Trophoblast cell (in vitro differentiated cells and primary cell): ENCODE data around the gene C3orf52.
"Not testable (repeated sequence)": the region's sequence is repeated elsewhere in the genome, so short reads cannot be mapped to it uniquely, and the experiment has no call there.

ENCODE experiments used
- DNase-seq, 2 donors: peaks; one replicate each; pipeline ENCODE4 v3.0.0-alpha.2; 2016
- H2AFZ ChIP-seq: 2 replicates; pipeline ENCODE4 v1.6.1; 2013; ENCODE audit warnings: low read length, moderate library complexity, mild to moderate bottlenecking; ENCODE audit not compliant: insufficient read depth, poor library complexity
- H2AK5ac ChIP-seq: 2 replicates; pipeline ENCODE4 v1.6.1; 2013; ENCODE audit warnings: mild to moderate bottlenecking, low read length
- H2BK120ac ChIP-seq: 2 replicates; pipeline ENCODE4 v1.6.1; 2013; ENCODE audit warnings: low read length, mild to moderate bottlenecking, moderate library complexity; ENCODE audit not compliant: insufficient read depth, poor library complexity
- H2BK12ac ChIP-seq: 2 replicates; pipeline ENCODE4 v1.6.1; 2013; ENCODE audit warnings: mild to moderate bottlenecking, low read length, moderate library complexity
- H2BK5ac ChIP-seq: 2 replicates; pipeline ENCODE4 v1.6.1; 2013; ENCODE audit warnings: low read length, low read depth, moderate library complexity, mild to moderate bottlenecking; ENCODE audit not compliant: poor library complexity
- H3K14ac ChIP-seq: 2 replicates; pipeline ENCODE4 v1.6.1; 2013; ENCODE audit warnings: mild to moderate bottlenecking, low read length
- H3K18ac ChIP-seq: 2 replicates; pipeline ENCODE4 v1.6.1; 2013; ENCODE audit warnings: mild to moderate bottlenecking, low read length
- H3K23ac ChIP-seq: 2 replicates; pipeline ENCODE4 v1.6.1; 2013; ENCODE audit warnings: low read length
- H3K27ac ChIP-seq: 2 replicates; pipeline ENCODE4 v1.5.1; 2013; ENCODE audit warnings: low read depth, mild to moderate bottlenecking, inconsistent platforms, low read length, moderate library complexity
- H3K27me3 ChIP-seq: 2 replicates; pipeline ENCODE4 v1.6.1; 2013; ENCODE audit warnings: inconsistent platforms, mild to moderate bottlenecking, low read length, moderate library complexity; ENCODE audit not compliant: insufficient read depth
- H3K36me3 ChIP-seq, 2 experiments: 1 replicate in 1 of 2; 2 replicates in 1 of 2; pipeline ENCODE4 v1.6.1; 2013; ENCODE audit warnings: low read length in 2 of 2, mild to moderate bottlenecking in 2 of 2, moderate library complexity in 1 of 2; ENCODE audit not compliant: insufficient read depth in 2 of 2, control insufficient read depth in 1 of 2
- H3K4ac ChIP-seq: 2 replicates; pipeline ENCODE4 v1.6.1; 2013; ENCODE audit warnings: low read depth, mild to moderate bottlenecking, low read length, moderate library complexity
- H3K4me1 ChIP-seq, 2 experiments: 1 replicate in 1 of 2; 2 replicates in 1 of 2; pipeline ENCODE4 v1.6.1; 2013; ENCODE audit warnings: low read length in 2 of 2, mild to moderate bottlenecking in 2 of 2, moderate library complexity in 1 of 2; ENCODE audit not compliant: insufficient read depth in 2 of 2, control insufficient read depth in 1 of 2
- H3K4me2 ChIP-seq: 2 replicates; pipeline ENCODE4 v1.6.1; 2013; ENCODE audit warnings: inconsistent platforms, mild to moderate bottlenecking, low read length, moderate library complexity
- H3K4me3 ChIP-seq: 2 replicates; pipeline ENCODE4 v1.5.1; 2013; ENCODE audit warnings: mild to moderate bottlenecking, low read depth, low read length, inconsistent platforms
- H3K79me1 ChIP-seq: one replicate; pipeline ENCODE4 v1.6.1; 2013; ENCODE audit warnings: low read length
- H3K79me2 ChIP-seq: 2 replicates; pipeline ENCODE4 v1.6.1; 2013; ENCODE audit warnings: low read length, mild to moderate bottlenecking; ENCODE audit not compliant: control insufficient read depth, insufficient read depth, poor library complexity
- H3K9ac ChIP-seq: 2 replicates; pipeline ENCODE4 v1.6.1; 2013; ENCODE audit warnings: mild to moderate bottlenecking, low read length
- H3K9me3 ChIP-seq: 2 replicates; pipeline ENCODE4 v1.6.1; 2013; ENCODE audit warnings: low read depth, mild to moderate bottlenecking, control low read depth, inconsistent platforms, low read length; ENCODE audit not compliant: insufficient read depth
- H4K12ac ChIP-seq: 2 replicates; pipeline ENCODE4 v1.6.1; 2013; ENCODE audit warnings: low read depth, mild to moderate bottlenecking, low read length, moderate library complexity
- H4K8ac ChIP-seq: 2 replicates; pipeline ENCODE4 v1.6.1; 2013; ENCODE audit warnings: low read depth, mild to moderate bottlenecking, low read length, moderate library complexity
- H4K91ac ChIP-seq: one replicate; pipeline ENCODE4 v1.6.1; 2013; ENCODE audit warnings: low read depth, mild to moderate bottlenecking, low read length, moderate library complexity
- WGBS: extraction: QIAGEN DNeasy Blood & Tissue Kit; methylation state at CpG from one replicate; pipeline ENCODE4 v1.1.7; 2013; ENCODE audit warnings: missing lambda C conversion rate; ENCODE audit not compliant: insufficient read length, insufficient coverage; ENCODE audit errors: extremely low coverage; 5-methylcytosine and 5-hydroxymethylcytosine counted together

Gene C3orf52

DNA sequence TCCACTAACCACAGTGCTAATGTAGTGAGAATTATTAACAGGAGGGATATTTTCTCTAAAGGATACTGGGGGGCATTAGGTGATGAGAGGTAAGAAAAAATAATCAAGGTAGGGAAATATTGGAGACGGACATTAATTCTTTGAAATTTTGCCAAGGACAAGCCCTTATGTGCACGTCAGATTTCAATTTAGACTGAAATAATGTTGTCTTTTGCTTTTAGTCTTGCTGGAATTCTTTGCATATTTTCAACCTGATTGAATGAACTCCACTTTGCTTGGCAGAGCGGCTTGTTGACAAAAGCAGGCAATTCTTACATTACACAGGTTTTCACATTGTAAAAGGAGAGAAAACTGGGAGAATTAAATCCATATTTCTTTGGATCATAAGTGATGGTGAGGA lies 25.0 kb upstream of the C3orf52 start:
- no peaks in the 10 kb centered on the region for H3K27me3 ChIP-seq
- no peak overlapping the region for H3K18ac ChIP-seq
- H3K36me3 ChIP-seq: no peaks in the 10 kb centered on the region
- H3K9me3 ChIP-seq: no peaks in the 10 kb centered on the region
- no peak overlapping the region for H2AK5ac ChIP-seq
- WGBS: no CpG with 5 or more reads among the region's 3 CpGs
- H3K4ac ChIP-seq: no peak overlapping the region
- no peak overlapping the region for H2BK12ac ChIP-seq
- no peak overlapping the region for H2AFZ ChIP-seq
- no peak overlapping the region for H3K4me2 ChIP-seq
- peak in 1 of 2 donors; percentile 43 for DNase-seq
- H3K4me1 ChIP-seq: peaks cover 0 to 2% of the 10 kb centered on the region in 2 experiments
- H4K12ac ChIP-seq: no peak overlapping the region
- H3K23ac ChIP-seq: no peak overlapping the region
- H2BK5ac ChIP-seq: no peak overlapping the region
- H3K79me1 ChIP-seq: no peaks in the 10 kb centered on the region
- no peak overlapping the region for H3K4me3 ChIP-seq
- no peak overlapping the region for H3K27ac ChIP-seq
- no peaks in the 10 kb centered on the region for H3K79me2 ChIP-seq
- no peak overlapping the region for H4K91ac ChIP-seq
- no peak overlapping the region for H2BK120ac ChIP-seq
- no peak overlapping the region for H4K8ac ChIP-seq
- no peak overlapping the region for H3K9ac ChIP-seq
- no peak overlapping the region for H3K14ac ChIP-seq

GRCh38 chr3:112072387-112073060 lies 13.7 kb upstream of the C3orf52 start:
- H4K8ac ChIP-seq, H3K79me2 ChIP-seq, H2BK12ac ChIP-seq, H3K4me1 ChIP-seq, DNase-seq, H3K4ac ChIP-seq, H3K27me3 ChIP-seq, H3K4me3 ChIP-seq, H3K14ac ChIP-seq, H3K9ac ChIP-seq, H2BK120ac ChIP-seq, H4K12ac ChIP-seq, H2BK5ac ChIP-seq, H3K36me3 ChIP-seq, H2AK5ac ChIP-seq, H3K23ac ChIP-seq, H3K9me3 ChIP-seq, H3K4me2 ChIP-seq, H3K79me1 ChIP-seq, H3K27ac ChIP-seq, H4K91ac ChIP-seq, H2AFZ ChIP-seq, H3K18ac ChIP-seq: not testable (repeated sequence)
- WGBS: no CpG with 5 or more reads among the region's 8 CpGs

- Histone ChIP-seq H4K91ac (no peak overlapping the region), H3K18ac (no peak overlapping the region), H3K27me3 (no peaks in the 10 kb centered on the region), H3K27ac (no peak overlapping the region), H3K4ac (no peak overlapping the region), H3K79me1 (peaks cover 6% of the 10 kb centered on the region), H3K23ac (no peak overlapping the region), H2AFZ (no peak overlapping the region), H2BK5ac (no peak overlapping the region), H3K79me2 (no peaks in the 10 kb centered on the region), H3K36me3 (no peaks in the 10 kb centered on the region), H2BK12ac (no peak overlapping the region), H3K4me2 (no peak overlapping the region), H3K4me3 (no peak overlapping the region), H3K4me1 (peaks cover 3 to 4% of the 10 kb centered on the region in 2 experiments), H2BK120ac (peak overlapping the region; percentile 16), H3K14ac (no peak overlapping the region), H2AK5ac (no peak overlapping the region), H4K8ac (no peak overlapping the region), H4K12ac (no peak overlapping the region), H3K9ac (no peak overlapping the region), H3K9me3 (no peaks in the 10 kb centered on the region)
- no CpG with 5 or more reads among the region's 2 CpGs for WGBS
- DNase-seq: no peak
Observed at GRCh38 chr3:112074006-112074405, 12.2 kb upstream of the C3orf52 start.

DNA sequence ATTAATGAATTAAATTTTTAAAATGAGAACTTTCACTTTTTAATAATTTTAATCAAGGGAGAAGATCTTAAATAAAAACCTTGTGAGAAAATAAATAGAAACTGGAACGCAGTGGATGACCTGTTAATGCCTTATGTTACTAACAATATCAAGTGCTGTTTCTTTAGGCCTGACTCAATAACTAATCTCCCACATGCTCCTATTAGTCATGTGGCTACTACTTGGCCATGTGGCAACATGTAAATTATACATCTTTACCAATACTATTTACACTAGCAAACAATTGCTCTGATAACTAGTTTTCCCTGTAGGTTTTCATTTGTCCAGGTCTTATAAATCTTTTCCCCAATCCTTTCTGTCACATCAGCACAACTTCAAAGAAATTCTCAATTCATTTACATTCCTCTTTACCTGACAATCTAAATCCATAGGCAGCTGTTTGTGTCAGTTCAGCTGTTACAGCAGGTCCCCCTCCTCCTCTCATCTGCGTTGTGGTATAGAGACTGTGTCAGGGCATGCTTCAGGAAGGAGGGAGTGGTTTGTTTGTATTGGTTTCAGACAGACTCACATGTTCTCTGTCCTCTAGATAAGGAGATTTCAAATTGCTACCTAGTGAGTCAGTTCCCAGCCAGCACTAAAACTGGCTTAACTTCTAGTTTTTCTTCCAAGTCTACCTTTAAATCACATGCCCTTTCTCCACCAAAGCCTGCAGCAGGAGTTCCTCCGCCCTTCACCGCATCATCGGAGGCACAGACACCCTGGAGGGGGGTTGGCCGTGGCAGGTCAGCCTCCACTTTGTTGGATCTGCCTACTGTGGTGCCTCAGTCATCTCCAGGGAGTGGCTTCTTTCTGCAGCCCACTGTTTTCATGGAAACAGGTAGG lies 11.3 kb upstream of the C3orf52 start:
- Histone ChIP-seq H3K23ac (no peak overlapping the region), H4K12ac (no peak overlapping the region), H4K8ac (no peak overlapping the region), H3K4me2 (peak overlapping the region; percentile 14), H2AFZ (peak overlapping the region; percentile 3), H2AK5ac (no peak overlapping the region), H2BK5ac (peak overlapping the region; percentile 69), H3K9ac (no peak overlapping the region), H3K27ac (peak overlapping the region; percentile 90), H2BK12ac (peak overlapping the region; percentile 18), H3K4me3 (no peak overlapping the region), H3K9me3 (no peaks in the 10 kb centered on the region), H3K79me2 (no peaks in the 10 kb centered on the region), H3K36me3 (no peaks in the 10 kb centered on the region), H2BK120ac (no peak overlapping the region), H3K14ac (peak overlapping the region; percentile 20), H3K79me1 (peaks cover 6% of the 10 kb centered on the region), H3K4ac (no peak overlapping the region), H3K18ac (no peak overlapping the region), H3K4me1 (peaks cover 3 to 4% of the 10 kb centered on the region in 2 experiments), H4K91ac (no peak overlapping the region), H3K27me3 (no peaks in the 10 kb centered on the region)
- peak; percentile 95 to 96 for DNase-seq
- whole genome bisulfite sequencing: no CpG with 5 or more reads among the region's 6 CpGs
